ENCODE results near the gene LRCH4. TPM values are rescaled to one million over a fixed set of nuclear protein-coding genes. Genes with fewer than 3 reads are reported as not detected.

LRCH4 gene
- total and polyA plus RNA-seq, 2 of the 8 experiments (the other 6 are each of a cell fraction or from before 2014, with no cell fraction given) = 15.5 to 36.6 TPM

GRCh38 chr7:100629117-100629716, 43.3 kb upstream of the LRCH4 start (continued):
- TF ChIP-seq ASH2L (IDR thresholded peaks at IDR 0.05; ENCODE audit: low read length) = no peak
- 0 out of 2 replicates have a peak, but pooled peaks have one; percentile 47 for TF ChIP-seq MAX (IDR thresholded peaks at IDR 0.05)
- TF ChIP-seq, protein P1, sequence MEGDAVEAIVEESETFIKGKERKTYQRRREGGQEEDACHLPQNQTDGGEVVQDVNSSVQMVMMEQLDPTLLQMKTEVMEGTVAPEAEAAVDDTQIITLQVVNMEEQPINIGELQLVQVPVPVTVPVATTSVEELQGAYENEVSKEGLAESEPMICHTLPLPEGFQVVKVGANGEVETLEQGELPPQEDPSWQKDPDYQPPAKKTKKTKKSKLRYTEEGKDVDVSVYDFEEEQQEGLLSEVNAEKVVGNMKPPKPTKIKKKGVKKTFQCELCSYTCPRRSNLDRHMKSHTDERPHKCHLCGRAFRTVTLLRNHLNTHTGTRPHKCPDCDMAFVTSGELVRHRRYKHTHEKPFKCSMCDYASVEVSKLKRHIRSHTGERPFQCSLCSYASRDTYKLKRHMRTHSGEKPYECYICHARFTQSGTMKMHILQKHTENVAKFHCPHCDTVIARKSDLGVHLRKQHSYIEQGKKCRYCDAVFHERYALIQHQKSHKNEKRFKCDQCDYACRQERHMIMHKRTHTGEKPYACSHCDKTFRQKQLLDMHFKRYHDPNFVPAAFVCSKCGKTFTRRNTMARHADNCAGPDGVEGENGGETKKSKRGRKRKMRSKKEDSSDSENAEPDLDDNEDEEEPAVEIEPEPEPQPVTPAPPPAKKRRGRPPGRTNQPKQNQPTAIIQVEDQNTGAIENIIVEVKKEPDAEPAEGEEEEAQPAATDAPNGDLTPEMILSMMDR (IDR thresholded peaks at IDR 0.05; ENCODE audit: control extremely low read depth in 1 of 3, insufficient read depth in 1 of 3, low read depth in 1 of 3, low read length in 3 of 3) = peak; percentile 79 to 95 (median 93)
- TF ChIP-seq RNF2 (IDR thresholded peaks at IDR 0.05; ENCODE audit: borderline replicate concordance, low read depth, low read length, missing control alignments, poor library complexity, severe bottlenecking) = no peak
- no peak for TF ChIP-seq SIX5 (IDR thresholded peaks at IDR 0.05; ENCODE audit: low read depth, low read length)
- TF ChIP-seq TBP (IDR thresholded peaks at IDR 0.05; ENCODE audit: low read depth, low read length) = no peak

All from H1 (cell line).